CD4-positive, alpha-beta memory T cell (primary cell): ENCODE data around the gene FKBP11. TPM values are rescaled to one million over a fixed set of nuclear protein-coding genes. Genes with fewer than 3 reads are reported as not detected.

ENCODE experiments used
- CTCF ChIA-PET: fragments of 350-600 bp; sonication (Branson Sonifier 250); formaldehyde crosslinking; loops from one replicate; lab custom pipeline; 2021; ENCODE audit warnings: inconsistent platforms; ENCODE audit not compliant: partially characterized antibody; lab: Charles Lee
- POLR2A ChIA-PET: fragments of 350-600 bp; sonication (Branson Sonifier 250); formaldehyde crosslinking; loops from one replicate; lab custom pipeline; 2021; ENCODE audit not compliant: partially characterized antibody; lab: Charles Lee
- DNase-seq, 5 donors: peaks; one replicate each; pipeline versions ENCODE4 v3.0.0 to v3.0.0-alpha.2; 2020 to 2022; ENCODE audit warnings: mixed read lengths in 1 of 5
- H3K27ac ChIP-seq: one replicate; pipeline ENCODE4 v1.7.0; 2013; ENCODE audit warnings: low read depth, low read length
- H3K27me3 ChIP-seq: 2 replicates; pipeline ENCODE4 v1.7.0; 2013; ENCODE audit warnings: mild to moderate bottlenecking, low read length, moderate library complexity; ENCODE audit not compliant: insufficient read depth
- H3K36me3 ChIP-seq: 2 replicates; pipeline ENCODE4 v1.7.0; 2013; ENCODE audit warnings: mild to moderate bottlenecking, low read length, moderate library complexity; ENCODE audit not compliant: insufficient read depth
- H3K4me1 ChIP-seq: 2 replicates; pipeline ENCODE4 v1.7.0; 2013; ENCODE audit warnings: mild to moderate bottlenecking, low read length, moderate library complexity; ENCODE audit not compliant: insufficient read depth
- H3K4me3 ChIP-seq, 2 donors: one replicate each; pipeline ENCODE4 v1.7.0; 2013; ENCODE audit warnings: low read length in 2 of 2, mild to moderate bottlenecking in 1 of 2
- H3K9me3 ChIP-seq, 2 donors: one replicate each; pipeline ENCODE4 v1.7.0; 2013; ENCODE audit warnings: low read length in 2 of 2, control low read depth in 1 of 2; ENCODE audit not compliant: control insufficient read depth in 1 of 2
- H3K27ac Mint-ChIP-seq, 7 donors: one replicate each; pipeline ENCODE4 v1.8.0; 2020 to 2021; ENCODE audit warnings: mixed read lengths in 7 of 7, mild to moderate bottlenecking in 6 of 7, inconsistent platforms in 3 of 7, moderate library complexity in 3 of 7
- H3K27me3 Mint-ChIP-seq, 2 donors: one replicate each; pipeline ENCODE4 v1.8.0; 2020 to 2021; ENCODE audit warnings: mixed read lengths in 2 of 2
- H3K36me3 Mint-ChIP-seq, 2 donors: one replicate each; pipeline ENCODE4 v1.8.0; 2020 to 2021; ENCODE audit warnings: mixed read lengths in 2 of 2, inconsistent platforms in 1 of 2, mild to moderate bottlenecking in 1 of 2
- H3K4me1 Mint-ChIP-seq, 4 donors: one replicate each; pipeline ENCODE4 v1.8.0; 2020 to 2021; ENCODE audit warnings: mixed read lengths in 4 of 4, mild to moderate bottlenecking in 1 of 4
- H3K4me3 Mint-ChIP-seq, 8 donors: one replicate each; pipeline ENCODE4 v1.8.0; 2020 to 2021; ENCODE audit warnings: mixed read lengths in 8 of 8, mild to moderate bottlenecking in 7 of 8, moderate library complexity in 6 of 8, inconsistent platforms in 3 of 8
- H3K9me3 Mint-ChIP-seq, 8 donors: one replicate each; pipeline ENCODE4 v1.8.0; 2020 to 2021; ENCODE audit warnings: mixed read lengths in 8 of 8, mild to moderate bottlenecking in 5 of 8, inconsistent platforms in 3 of 8, moderate library complexity in 1 of 8
- intact Hi-C: fragments of 100-400 bp; cut with micrococcal nuclease; formaldehyde crosslinking; loops from one replicate; pipeline ENCODE4 v1.15.1; 2023
- polyA plus RNA-seq, 2 donors: library from polyadenylated mRNA; unstranded; fragments of 300-500 nt; fragmentation: Illumina TruSeq; gene quantifications; one replicate each; pipeline ENCODE4 v1.2.3, GENCODE V29; 2021
- total RNA-seq, 2 experiments: library from RNA; stranded (reverse); gene quantifications; one replicate each; pipeline ENCODE4 v1.2.3, GENCODE V29; 2021

FKBP11 gene
- total and polyA plus RNA-seq, 4 experiments from 2014 or later: 77.7 to 238 (median 146) TPM

DNA sequence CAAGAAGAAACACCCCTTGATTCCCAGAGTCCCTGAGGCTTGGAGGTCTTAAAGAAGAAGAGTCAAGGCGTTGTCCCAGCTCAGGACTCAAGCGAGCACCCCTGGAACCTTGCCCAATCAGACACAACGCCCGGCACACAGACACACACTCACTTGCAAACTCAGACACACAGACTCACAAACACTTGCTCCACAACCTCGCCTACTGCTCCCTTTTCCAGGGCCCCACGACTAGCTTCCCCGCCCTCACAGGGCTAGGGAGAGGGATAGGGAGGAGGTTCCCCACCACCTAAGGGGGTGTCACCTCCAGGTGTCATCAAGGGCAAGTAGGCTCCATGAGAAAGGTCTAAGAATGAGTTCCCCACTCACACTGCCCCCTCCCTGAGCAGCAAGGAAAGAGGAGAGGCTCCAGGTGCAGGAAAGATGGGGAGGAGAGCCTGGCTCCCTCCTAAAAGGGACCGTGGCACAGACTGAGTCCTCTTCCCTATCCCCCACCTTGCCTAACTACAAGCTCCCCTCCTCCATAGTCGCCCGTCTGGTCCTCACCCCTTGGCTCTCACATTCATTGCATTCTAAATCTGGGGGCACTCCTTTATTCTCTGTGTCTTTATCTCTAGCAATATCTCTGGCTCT is 45.5 kb upstream of the FKBP11 start:
- Mint-ChIP-seq H3K4me3 (peak overlapping the region; percentile 51 to 87 (median 72)), H3K4me1 (peaks cover 13 to 39% (median 26%) of the 10 kb centered on the region in 4 donors), H3K27me3 (peaks cover 29 to 30% of the 10 kb centered on the region in 2 donors), H3K36me3 (no peaks in the 10 kb centered on the region), H3K9me3 (peaks cover 0 to 2% (median 0%) of the 10 kb centered on the region in 8 donors), H3K27ac (peak overlapping the region in 6 of 7 donors; percentile 4 to 88 (median 48))
- ChIA-PET POLR2A (interaction anchor here (1.2 to 4.7 kb wide), 3 partner anchors 9 to 16 kb away, joined by 4 to 36 read pairs (median 5); partner anchors contain the start of genes ARF3 and WNT1), CTCF (interaction anchor here (0.6 to 2.3 kb wide), 7 partner anchors 13 to 1759 kb away, joined by 3 to 13 read pairs (median 3); no protein-coding TSS in a partner anchor)
- Histone ChIP-seq H3K36me3 (no peaks in the 10 kb centered on the region), H3K4me3 (peak overlapping the region in 1 of 2 donors; percentile 41), H3K27ac (no peak overlapping the region), H3K4me1 (peaks cover 39% of the 10 kb centered on the region), H3K27me3 (peaks cover 26% of the 10 kb centered on the region), H3K9me3 (no peaks in the 10 kb centered on the region)
- no peak for DNase-seq
- intact Hi-C loops: loop anchor here (1.0 kb wide), 1 partner anchor 9 kb away; no protein-coding TSS in a partner anchor

DNA sequence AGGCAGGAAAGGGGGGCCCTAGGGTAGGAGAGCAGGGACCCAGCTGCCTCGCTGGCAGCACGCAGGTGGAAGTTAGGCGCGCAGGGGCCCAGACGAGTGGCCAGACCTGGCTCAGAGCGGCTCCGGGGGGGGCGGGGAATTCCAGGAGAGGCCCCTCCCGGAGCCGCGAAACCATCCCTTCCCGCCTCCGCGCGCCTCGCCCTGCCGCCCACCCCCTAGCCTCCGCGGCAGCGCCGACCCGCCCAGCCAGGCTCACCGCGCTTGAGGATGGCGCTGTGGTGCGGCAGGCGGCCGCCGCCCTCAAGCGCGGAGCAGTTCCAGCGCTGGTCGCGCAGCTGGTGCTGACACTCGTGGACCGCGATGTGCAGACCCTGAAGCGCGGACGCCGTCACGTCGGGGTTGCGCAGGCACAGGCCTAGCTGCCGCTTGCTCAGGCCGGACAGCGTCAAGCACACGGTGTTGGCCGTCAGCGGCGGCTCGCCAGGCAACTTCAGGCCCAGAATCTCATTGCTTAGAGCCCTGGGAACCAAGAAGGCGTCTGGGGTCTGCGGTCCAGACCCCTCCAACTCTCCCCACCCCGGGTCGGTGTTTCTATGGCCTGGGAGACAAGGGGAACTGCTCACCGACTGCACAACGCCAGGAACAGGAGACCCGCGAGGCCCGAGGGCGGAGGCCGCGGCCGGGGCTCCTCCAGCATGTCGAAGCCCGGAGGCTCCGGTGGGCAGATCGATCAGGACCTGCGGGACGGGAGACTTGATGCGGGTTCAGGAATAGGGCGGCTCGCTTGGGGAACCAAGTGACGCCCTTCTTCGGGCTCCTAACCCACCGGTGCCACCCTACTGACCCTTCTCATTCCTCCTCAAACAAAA is 44.8 kb upstream of the FKBP11 start:
- Histone ChIP-seq H3K9me3 (no peaks in the 10 kb centered on the region), H3K4me3 (peak overlapping the region in 1 of 2 donors; percentile 41), H3K36me3 (no peaks in the 10 kb centered on the region), H3K4me1 (peaks cover 39% of the 10 kb centered on the region), H3K27ac (no peak overlapping the region), H3K27me3 (peaks cover 26% of the 10 kb centered on the region)
- peak overlapping the region in 2 of 7 donors; percentile 44 to 51 for H3K27ac Mint-ChIP-seq
- POLR2A ChIA-PET: interaction anchor here (0.7 to 4.7 kb wide), 8 partner anchors 10 to 118 kb away, joined by 3 to 36 read pairs (median 4); partner anchors contain the start of genes ARF3, DDX23 and WNT1
- peak in 3 of 5 donors; percentile 37 to 47 (median 38) for DNase-seq
- peak overlapping the region; percentile 12 to 87 (median 64) for H3K4me3 Mint-ChIP-seq
- CTCF ChIA-PET: interaction anchor here (0.6 to 5.9 kb wide), 11 partner anchors 8 to 1758 kb away, joined by 3 to 55 read pairs (median 4); partner anchors contain the start of genes ARF3, FKBP11 and WNT1
- H3K4me1 Mint-ChIP-seq: peaks cover 13 to 39% (median 26%) of the 10 kb centered on the region in 4 donors
- peaks cover 0 to 2% (median 0%) of the 10 kb centered on the region in 8 donors for H3K9me3 Mint-ChIP-seq
- intact Hi-C loops: loop anchor here (1.0 kb wide), 1 partner anchor 10 kb away; no protein-coding TSS in a partner anchor
- no peaks in the 10 kb centered on the region for H3K36me3 Mint-ChIP-seq
- peaks cover 27 to 30% of the 10 kb centered on the region in 2 donors for H3K27me3 Mint-ChIP-seq

DNA sequence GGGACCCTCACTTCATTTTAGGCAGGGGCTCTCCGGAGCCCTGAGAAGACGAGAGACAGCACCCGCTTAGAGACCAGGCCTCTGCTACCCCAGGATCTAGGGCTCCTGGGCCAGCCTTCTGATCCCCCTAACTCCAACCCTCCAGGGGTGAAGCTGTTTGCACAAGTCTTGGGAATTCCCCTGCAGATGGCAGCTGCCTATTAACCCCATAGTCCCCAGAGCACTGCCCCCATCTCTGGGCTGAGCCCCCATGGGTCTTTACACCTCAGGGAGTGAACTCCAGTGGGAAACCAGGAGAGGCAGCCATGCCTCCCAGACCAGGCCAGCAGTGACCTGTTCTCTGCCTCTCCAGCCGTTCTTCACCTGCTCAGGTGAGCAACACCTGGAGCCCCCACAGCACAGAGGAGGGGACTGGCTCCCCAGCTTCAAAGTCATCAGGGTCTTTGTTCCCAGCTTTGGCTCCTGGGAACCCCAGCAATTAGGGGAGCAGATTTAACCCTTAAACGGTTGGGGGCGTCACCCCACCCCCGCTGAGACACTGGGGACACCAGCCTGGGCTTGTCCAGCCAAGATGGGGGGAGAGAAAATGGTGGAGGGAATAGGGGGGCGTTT is 44.0 kb upstream of the FKBP11 start:
- CTCF ChIA-PET: interaction anchor here (0.7 to 5.9 kb wide), 13 partner anchors 9 to 187 kb away, joined by 3 to 55 read pairs (median 5); partner anchors contain the start of genes ARF3, FKBP11 and WNT1

DNA sequence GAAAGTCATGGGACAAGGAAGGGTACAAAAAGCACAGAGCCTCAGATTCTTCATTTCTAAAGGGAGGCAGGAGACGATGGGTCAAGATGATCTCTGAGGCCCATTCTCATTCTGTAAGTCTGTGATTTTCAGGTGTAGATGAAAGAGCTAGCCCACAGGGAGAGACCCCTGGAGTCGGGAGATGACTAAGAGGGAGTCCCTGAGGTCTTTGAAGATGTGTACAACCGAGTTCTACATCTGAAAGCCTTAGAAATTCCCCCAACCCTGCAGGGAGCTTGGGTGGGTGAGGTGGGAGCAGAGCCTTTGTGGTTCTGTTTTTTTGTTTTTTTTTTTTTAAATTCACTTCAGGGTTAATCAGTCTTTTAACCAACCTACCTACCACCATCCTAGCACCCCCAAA is 43.2 kb upstream of the FKBP11 start:
- intact Hi-C loops: no loop called here
- H3K27me3 ChIP-seq: peaks cover 24% of the 10 kb centered on the region

More for the DNA sequence above, 44.0 kb upstream of the FKBP11 start:
- H3K27ac ChIP-seq: no peak overlapping the region
- Mint-ChIP-seq H3K4me3 (peak overlapping the region in 6 of 8 donors; percentile 26 to 72 (median 34)), H3K4me1 (peaks cover 13 to 39% (median 26%) of the 10 kb centered on the region in 4 donors), H3K27me3 (peaks cover 25% of the 10 kb centered on the region in 2 donors), H3K27ac (peak overlapping the region in 2 of 7 donors; percentile 24 to 29), H3K36me3 (no peaks in the 10 kb centered on the region), H3K9me3 (peaks cover 0 to 2% (median 0%) of the 10 kb centered on the region in 8 donors)
- peaks cover 39% of the 10 kb centered on the region for H3K4me1 ChIP-seq
- intact Hi-C loops: no loop called here
- H3K4me3 ChIP-seq: no peak overlapping the region
- no peaks in the 10 kb centered on the region for H3K9me3 ChIP-seq
- POLR2A ChIA-PET: interaction anchor here (0.7 to 4.7 kb wide), 7 partner anchors 11 to 117 kb away, joined by 3 to 36 read pairs (median 4); partner anchors contain the start of genes ARF3, DDX23 and WNT1
- H3K36me3 ChIP-seq: no peaks in the 10 kb centered on the region
- no peak for DNase-seq
- H3K27me3 ChIP-seq: peaks cover 26% of the 10 kb centered on the region

DNA sequence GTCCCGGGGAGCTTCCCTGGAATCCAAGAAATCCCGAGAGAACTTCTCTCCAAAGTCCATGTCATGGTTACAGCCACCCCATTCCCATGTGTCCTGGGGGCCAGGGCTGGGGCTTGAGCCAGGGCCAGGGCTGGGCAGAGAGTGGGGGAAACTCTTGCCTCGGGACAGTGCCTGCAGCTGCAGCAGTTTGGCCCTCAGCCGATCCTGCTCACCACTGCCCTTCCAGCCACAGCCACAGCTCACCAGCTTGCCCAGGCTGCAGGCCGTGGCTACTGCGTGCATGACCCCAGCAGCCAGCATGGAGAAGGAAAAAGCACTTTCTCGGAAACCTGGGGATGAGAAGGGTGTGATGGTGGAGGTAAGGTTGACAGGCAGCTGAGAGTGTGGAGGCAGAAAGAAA is 42.7 kb upstream of the FKBP11 start:
- H3K36me3 ChIP-seq: no peaks in the 10 kb centered on the region
- Mint-ChIP-seq H3K36me3 (no peaks in the 10 kb centered on the region), H3K27ac (no peak overlapping the region), H3K4me1 (peaks cover 13 to 39% (median 25%) of the 10 kb centered on the region in 4 donors), H3K27me3 (peaks cover 21% of the 10 kb centered on the region in 2 donors), H3K9me3 (peaks cover 0 to 2% (median 0%) of the 10 kb centered on the region in 8 donors), H3K4me3 (no peak overlapping the region)
- no peak for DNase-seq
- CTCF ChIA-PET: interaction anchor here (0.9 to 5.9 kb wide), 10 partner anchors 8 to 120 kb away, joined by 3 to 55 read pairs (median 5); partner anchors contain the start of genes ARF3 and WNT1
- H3K27ac ChIP-seq: no peak overlapping the region
- H3K9me3 ChIP-seq: no peaks in the 10 kb centered on the region
- POLR2A ChIA-PET: interaction anchor here (3.3 to 4.7 kb wide), 2 partner anchors 10 to 12 kb away, joined by 18 to 36 read pairs; partner anchors contain the start of genes ARF3 and WNT1
- intact Hi-C loops: no loop called here
- H3K4me3 ChIP-seq: no peak overlapping the region
- H3K27me3 ChIP-seq: peaks cover 19% of the 10 kb centered on the region
- H3K4me1 ChIP-seq: peaks cover 39% of the 10 kb centered on the region

More for the DNA sequence above, 43.2 kb upstream of the FKBP11 start:
- Histone ChIP-seq H3K36me3 (no peaks in the 10 kb centered on the region), H3K27ac (no peak overlapping the region), H3K4me3 (no peak overlapping the region), H3K4me1 (peaks cover 39% of the 10 kb centered on the region), H3K9me3 (no peaks in the 10 kb centered on the region)
- POLR2A ChIA-PET: interaction anchor here (3.3 to 4.7 kb wide), 2 partner anchors 11 kb away, joined by 18 to 36 read pairs; partner anchors contain the start of genes ARF3 and WNT1
- Mint-ChIP-seq H3K27ac (peak overlapping the region in 1 of 7 donors; percentile 57), H3K36me3 (no peaks in the 10 kb centered on the region), H3K27me3 (peaks cover 24 to 25% of the 10 kb centered on the region in 2 donors), H3K4me3 (peak overlapping the region in 1 of 8 donors; percentile 29), H3K9me3 (peaks cover 0 to 2% (median 0%) of the 10 kb centered on the region in 8 donors), H3K4me1 (peaks cover 13 to 39% (median 26%) of the 10 kb centered on the region in 4 donors)
- CTCF ChIA-PET: interaction anchor here (0.9 to 5.9 kb wide), 12 partner anchors 9 to 120 kb away, joined by 3 to 55 read pairs (median 5); partner anchors contain the start of genes ARF3 and WNT1
- no peak for DNase-seq
